Dermis microvascular lymphatic vessel endothelial cell (primary cell): Measurements from ENCODE around the gene FGF14. TPM values are rescaled to one million over a fixed set of nuclear protein-coding genes. Genes with fewer than 3 reads are reported as not detected.
"Not testable (repeated sequence)": the region's sequence is repeated elsewhere in the genome, so short reads cannot be mapped to it uniquely, and the experiment has no call there.

ENCODE experiments used
- DNase-seq, 2 donors: peaks; one replicate each; pipeline versions ENCODE4 v3.0.0 to v3.0.0-alpha.2; 2010; ENCODE audit warnings: low read depth in 2 of 2
- total RNA-seq: library from RNA; depleted of rRNA; stranded (reverse); fragments of >200 nt; gene quantifications from 2 replicates; pipeline ENCODE4 v1.2.1, GENCODE V29; 2014

Gene FGF14
- total RNA-seq, 1 donor from 2014 or later, result 2.4 TPM

- DNase-seq, result no peak
Observed at GRCh38 chr13:102041544-102041943, 360.3 kb downstream of the FGF14 start.

GRCh38 chr13:102040812-102041211 lies 361.0 kb downstream of the FGF14 start:
- DNase-seq, result no peak

- no peak for DNase-seq
Observed at GRCh38 chr13:102039264-102039663, 362.6 kb downstream of the FGF14 start.

DNA sequence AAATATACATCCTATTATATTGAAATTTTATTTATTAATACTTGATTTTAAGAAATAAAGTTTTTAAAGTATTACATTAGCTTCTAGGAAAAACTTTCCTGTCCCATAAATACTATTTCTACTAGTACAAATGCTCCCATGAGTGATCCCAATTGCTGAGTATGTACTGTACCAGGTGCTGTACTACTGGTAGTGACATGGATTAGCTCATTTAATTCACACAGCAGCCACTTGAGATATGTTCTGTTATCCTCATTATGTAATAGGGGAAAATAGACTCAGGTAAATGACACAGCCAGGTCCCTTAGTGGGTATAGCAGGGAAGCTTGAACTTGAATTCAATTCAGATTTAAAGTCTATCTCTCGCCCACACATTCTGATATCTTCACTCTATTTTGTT lies 363.1 kb downstream of the FGF14 start:
- no peak for DNase-seq

DNA sequence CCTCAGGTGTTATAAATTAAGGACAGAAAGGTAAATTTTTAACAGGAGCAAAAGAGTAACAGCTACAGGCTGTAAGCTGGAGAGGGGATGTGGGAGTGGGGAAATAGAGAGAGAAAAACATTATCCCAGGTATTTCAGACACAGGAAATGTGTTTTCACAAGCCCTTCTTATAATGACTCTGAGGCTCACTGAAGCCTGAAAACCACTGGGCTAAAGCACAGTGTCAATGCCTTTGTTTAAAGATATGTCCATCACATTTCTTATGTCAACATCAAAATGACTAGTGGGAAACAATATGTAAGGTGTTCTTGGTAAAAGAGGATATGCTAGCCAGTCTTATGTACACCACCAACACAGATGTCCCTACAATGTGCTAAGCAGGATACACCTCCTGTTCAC lies 365.9 kb downstream of the FGF14 start:
- no peak for DNase-seq

- DNase-seq, result no peak
Observed at GRCh38 chr13:102033857-102034331, 368.0 kb downstream of the FGF14 start.

DNA sequence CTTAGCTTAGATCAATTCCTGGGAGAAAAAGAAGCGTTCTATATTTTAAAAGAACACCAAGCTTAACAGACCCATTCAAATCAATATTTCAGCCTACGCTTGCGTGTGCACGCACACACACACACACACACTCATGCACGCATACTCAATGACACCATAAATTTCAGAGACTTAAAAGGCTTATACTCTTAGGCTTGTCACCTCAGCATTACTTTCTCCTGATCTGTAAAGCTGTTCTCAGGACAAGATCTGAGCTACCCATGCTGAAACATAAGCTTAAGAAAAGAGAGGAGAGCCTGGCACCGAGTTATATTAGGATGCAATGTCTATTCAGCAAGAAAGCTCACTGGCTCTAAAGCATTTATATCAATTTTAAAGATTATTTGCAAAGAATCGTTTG lies 368.5 kb downstream of the FGF14 start:
- no peak for DNase-seq

DNA sequence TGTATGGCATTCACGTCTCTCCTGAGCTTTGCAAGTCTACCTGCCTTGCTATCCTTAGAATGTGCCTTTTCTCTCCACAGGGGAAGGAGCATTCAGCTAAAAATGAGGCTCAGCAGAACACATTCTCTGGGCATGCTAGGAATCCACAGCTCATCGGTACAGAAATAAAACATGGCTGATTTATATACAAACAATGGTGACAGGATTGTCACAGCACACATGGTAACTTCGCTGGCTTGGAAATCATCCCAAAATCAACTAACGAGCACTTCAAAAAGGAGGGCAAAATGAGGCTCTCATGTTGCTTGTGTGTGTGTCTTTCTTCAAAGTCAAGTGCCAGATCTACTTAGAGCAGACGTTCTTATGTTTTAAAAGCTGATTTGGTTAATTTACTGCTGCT lies 373.0 kb downstream of the FGF14 start:
- no peak for DNase-seq

DNA sequence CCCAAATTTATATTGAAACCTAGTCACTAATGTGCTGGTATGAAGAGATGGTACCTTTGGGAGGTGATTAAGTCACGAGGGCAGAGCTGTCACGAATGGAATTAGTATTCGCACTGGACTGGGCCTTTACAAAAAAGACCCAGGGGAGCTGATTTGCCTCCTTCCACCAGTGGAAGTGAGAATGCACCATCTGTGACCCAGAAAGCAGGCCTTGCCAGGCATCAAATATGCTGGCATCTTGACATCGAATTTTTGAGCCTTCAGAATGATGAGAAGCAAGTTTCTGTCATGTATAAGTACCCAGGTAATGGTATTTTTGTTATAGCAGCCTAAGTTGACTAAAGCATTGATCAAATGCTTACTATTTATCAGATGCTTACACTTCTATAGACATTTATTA lies 373.6 kb downstream of the FGF14 start:
- DNase-seq, result no peak

GRCh38 chr13:102021777-102022176 lies 380.1 kb downstream of the FGF14 start:
- no peak for DNase-seq

DNA sequence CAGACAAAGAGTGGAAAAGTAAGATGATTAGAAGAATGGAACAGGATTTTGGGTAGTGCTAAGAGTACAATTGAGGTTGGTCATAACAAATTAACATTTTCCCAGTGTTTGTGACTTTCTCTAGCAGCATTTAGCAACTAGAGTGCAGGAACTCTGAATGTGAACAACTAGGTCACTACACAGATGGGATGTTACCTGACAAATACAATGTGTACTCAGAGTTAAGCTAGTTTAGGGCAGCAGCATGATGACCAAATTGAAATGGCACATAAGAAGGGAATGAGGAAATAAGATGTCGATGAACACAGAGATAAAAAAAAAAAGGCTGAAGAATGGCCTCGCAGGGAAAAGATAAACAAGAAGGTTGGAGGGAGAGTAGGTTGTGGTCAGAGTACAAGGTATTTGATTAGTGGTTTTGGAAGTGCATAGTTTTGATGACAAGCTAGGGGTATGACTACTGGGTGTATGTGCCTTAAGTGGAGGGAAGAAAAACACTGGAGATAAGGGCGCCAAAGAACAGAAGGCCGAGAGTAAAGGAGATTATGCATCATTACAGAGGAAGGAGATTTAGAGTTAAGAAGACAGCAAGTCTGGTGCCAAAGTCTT lies 381.1 kb downstream of the FGF14 start:
- DNase-seq, result no peak

GRCh38 chr13:102018716-102019115 lies 383.1 kb downstream of the FGF14 start:
- no peak for DNase-seq

- DNase-seq, result no peak
Observed at GRCh38 chr13:102017248-102017647, 384.6 kb downstream of the FGF14 start.

DNA sequence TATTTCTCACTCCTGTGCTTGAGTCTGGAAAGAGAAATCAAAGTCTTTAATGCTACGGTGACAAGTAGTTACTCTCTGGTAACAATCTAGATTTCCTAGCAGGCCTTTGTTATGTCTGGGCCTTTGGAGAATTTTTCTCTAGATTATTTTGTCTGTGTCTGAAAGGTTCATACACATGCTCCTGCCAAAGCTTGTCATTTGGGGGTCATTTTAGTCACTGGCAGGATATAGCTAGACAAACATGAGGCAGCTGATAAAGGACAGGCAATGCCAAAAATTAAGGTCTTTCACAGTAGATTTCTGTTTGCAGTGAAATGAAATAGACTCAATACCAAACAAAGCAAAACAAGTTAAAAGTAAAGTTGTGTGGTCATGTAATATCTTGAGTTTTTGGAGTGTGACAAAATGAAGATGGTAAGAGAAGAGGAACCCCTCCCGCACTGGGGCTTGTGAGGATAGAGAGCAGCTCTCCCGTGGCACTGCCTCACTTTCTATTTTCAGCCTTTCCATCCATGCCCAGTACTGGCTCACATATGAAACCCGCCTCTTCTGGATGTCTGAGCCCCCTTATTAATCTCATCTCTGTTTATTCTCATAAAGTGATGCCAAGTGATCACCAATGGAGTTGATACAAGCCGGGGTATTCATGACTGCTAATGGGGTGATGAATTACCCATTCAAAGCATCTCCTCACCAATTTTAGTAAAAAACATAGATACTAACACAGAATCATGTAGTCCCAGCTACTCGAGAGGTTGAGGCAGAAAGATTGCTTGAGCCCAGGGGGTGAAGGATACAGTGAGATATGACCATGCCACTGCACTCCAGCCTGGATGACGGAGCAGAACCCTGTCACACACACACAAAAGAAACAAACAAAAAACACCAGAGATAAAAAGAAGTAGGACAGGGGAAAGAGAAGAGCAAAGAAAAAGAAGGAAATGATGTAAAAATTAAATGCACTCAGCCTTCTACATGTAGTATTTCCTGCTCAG lies 389.3 kb downstream of the FGF14 start:
- no peak for DNase-seq

DNA sequence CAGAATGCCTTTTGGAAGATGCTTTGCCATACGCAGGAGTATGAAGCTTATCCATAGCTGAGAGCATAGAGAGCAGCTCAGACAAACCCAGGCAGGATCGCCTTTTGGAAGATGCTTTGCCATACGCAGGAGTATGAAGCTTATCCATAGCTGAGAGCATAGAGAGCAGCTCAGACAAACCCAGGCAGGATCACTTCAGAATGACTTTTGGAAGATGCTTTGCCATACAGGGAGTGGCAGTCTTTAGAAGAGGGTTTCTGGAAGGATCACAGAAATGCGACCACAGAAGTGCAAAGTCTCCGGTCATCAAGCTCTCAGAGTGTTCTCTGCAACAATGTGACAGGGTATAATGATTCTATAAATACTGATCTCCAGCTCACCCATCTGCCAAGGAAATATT lies 390.4 kb downstream of the FGF14 start:
- not testable (repeated sequence) for DNase-seq

GRCh38 chr13:102003848-102004570 lies 397.8 kb downstream of the FGF14 start:
- DNase-seq, result no peak

GRCh38 chr13:102002287-102002686 lies 399.6 kb downstream of the FGF14 start:
- DNase-seq, result no peak

- DNase-seq, result no peak
Observed at GRCh38 chr13:102000764-102001163, 401.1 kb downstream of the FGF14 start.

DNA sequence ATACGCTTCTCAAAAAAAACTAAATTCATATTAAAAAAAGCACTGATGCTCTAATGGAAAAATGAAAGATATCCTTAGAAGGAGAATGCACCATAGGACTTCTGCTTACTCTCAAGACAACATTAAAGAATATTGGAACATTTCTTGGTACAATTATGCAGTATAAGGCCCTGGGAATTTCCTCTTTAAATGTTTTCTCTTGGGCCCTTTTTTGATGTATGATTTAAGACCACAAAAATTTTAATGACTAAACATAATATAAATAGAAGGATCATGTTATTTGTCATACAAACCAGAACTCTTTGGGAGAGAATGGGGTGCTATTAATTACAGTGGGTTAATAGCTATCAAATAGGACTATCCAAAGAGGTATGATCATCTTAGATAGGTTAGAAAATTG lies 403.7 kb downstream of the FGF14 start:
- no peak for DNase-seq

DNA sequence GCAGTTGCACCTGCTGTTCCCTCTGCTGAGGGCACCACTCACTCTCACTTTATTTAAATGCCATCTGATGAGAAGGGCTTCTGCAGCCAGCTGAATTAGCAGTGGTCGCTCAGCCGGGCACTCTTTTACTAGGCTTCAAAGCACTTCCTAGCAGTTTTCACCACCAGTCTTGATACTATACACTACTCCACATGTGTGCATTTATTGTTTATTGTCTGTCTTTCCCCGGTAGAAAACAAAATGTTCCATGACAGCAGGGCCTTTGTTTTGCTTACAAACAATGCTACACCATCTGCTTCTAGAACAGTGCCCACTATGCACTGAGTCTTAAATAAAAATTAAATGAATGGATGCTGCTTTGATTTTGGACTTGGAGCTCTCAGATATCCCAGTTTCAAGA lies 404.9 kb downstream of the FGF14 start:
- no peak for DNase-seq

- DNase-seq, result no peak
Observed at GRCh38 chr13:101989798-101990350, 412.0 kb downstream of the FGF14 start.

DNA sequence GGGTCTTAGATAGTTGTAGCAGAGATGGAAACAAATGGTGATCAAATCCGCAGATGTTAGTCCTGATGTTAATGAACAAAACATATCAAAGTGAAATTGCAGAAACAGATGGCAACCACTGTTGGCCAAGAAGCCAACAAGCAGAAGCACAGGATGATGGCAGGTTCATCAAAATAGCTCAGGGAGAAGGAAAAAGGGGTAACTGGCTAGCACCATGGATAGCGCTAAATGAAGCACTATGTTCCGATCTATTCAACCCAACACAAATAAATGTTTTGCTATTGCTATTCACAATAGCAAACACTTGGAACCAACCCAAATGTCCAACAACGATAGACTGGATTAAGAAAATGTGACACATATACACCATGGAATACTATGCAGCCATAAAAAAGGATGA lies 413.7 kb downstream of the FGF14 start:
- DNase-seq, result no peak
